K562 (cell line): ENCODE data around the gene FRAT1. TPM values are rescaled to one million over a fixed set of nuclear protein-coding genes. Genes with fewer than 3 reads are reported as not detected.

Experiments
- ATAC-seq: fragments of 200-7000 bp; cut with Tn5 transposase; 3 replicates; pipeline ENCODE4 v1.9.1; 2020; ENCODE audit warnings: moderate library complexity
- BruUV-seq: library from RNA; stranded (reverse); fragments of 400-500 nt; replicated peaks from 2 replicates; lab custom pipeline; 2021; lab: Mats Ljungman, UMichigan
- CTCF ChIA-PET: fragments of 300-600 bp; formaldehyde crosslinking; extraction: SDS; loops from one replicate; lab custom pipeline; 2021; ENCODE audit warnings: low intra/inter-chr PET ratio; lab: Yijun Ruan, JAX
- POLR2A ChIA-PET: fragments of 300-600, 350-650 bp; sonication (Branson Sonifier 250); formaldehyde crosslinking; extraction: SDS; loops from one replicate; lab custom pipeline; 2021; ENCODE audit warnings: antibody characterized with exemption, inconsistent platforms; lab: Yijun Ruan, JAX
- DNase-seq, 4 experiments: peaks; one replicate each; pipeline versions ENCODE4 v3.0.0 to v3.0.0-alpha.2; 2011 to 2018; ENCODE audit warnings: low spot score in 3 of 4, mixed read lengths in 3 of 4; ENCODE audit errors: extremely low read depth in 1 of 4
- FAIRE-seq: peaks from 2 replicates; lab custom pipeline; 2011; peaks lifted over from hg19 to GRCh38; lab: Jason Lieb, UNC
- H2AFZ ChIP-seq: 2 replicates; pipeline ENCODE4 v1.6.0; 2011; ENCODE audit warnings: low read depth, low read length, control low read depth, inconsistent platforms
- H3K27ac ChIP-seq: fragments of 200-600 bp; 3 replicates; pipeline ENCODE4 v1.8.0; 2011; ENCODE audit warnings: low read depth, mild to moderate bottlenecking, control low read depth, inconsistent platforms, low read length, moderate library complexity, mixed read lengths; ENCODE audit errors: extremely low read depth
- H3K27me3 ChIP-seq, 2 experiments: fragments of 300-600 bp in 1 of 2; 2 replicates in 1 of 2; 3 replicates in 1 of 2; pipeline versions ENCODE4 v1.6.0 to v1.8.0; 2011; ENCODE audit warnings: inconsistent platforms in 2 of 2, low read length in 2 of 2, mild to moderate bottlenecking in 1 of 2, mixed read lengths in 1 of 2, moderate library complexity in 1 of 2; ENCODE audit not compliant: control insufficient read depth in 2 of 2, insufficient read depth in 2 of 2
- H3K36me3 ChIP-seq: fragments of 300-600 bp; 3 replicates; pipeline ENCODE4 v1.8.0; 2011; ENCODE audit warnings: mild to moderate bottlenecking, low read length, inconsistent platforms; ENCODE audit not compliant: control insufficient read depth, insufficient read depth
- H3K4me1 ChIP-seq, 2 experiments: fragments of 200-600 bp in 1 of 2; replicated peaks in 1 of 2; 2 replicates in 1 of 2; 3 replicates in 1 of 2; pipeline versions ENCODE4 v1.5.1 to v1.8.0; 2011; ENCODE audit warnings: inconsistent platforms in 2 of 2, low read length in 2 of 2, mild to moderate bottlenecking in 1 of 2, mixed read lengths in 1 of 2, moderate library complexity in 1 of 2; ENCODE audit not compliant: control insufficient read depth in 2 of 2, insufficient read depth in 2 of 2
- H3K4me2 ChIP-seq: 2 replicates; pipeline ENCODE4 v1.6.1; 2011; ENCODE audit warnings: low read length, control low read depth, inconsistent platforms, mixed read lengths; ENCODE audit not compliant: insufficient read depth
- H3K4me3 ChIP-seq: fragments of 200-600 bp; sonication (generic), shearing (Covaris generic); 2 replicates; pipeline ENCODE4 v1.5.1; 2016; ENCODE audit warnings: control low read depth, inconsistent platforms
- H3K79me2 ChIP-seq: fragments of 200-600 bp; 3 replicates; pipeline ENCODE4 v1.8.0; 2011; ENCODE audit warnings: low read length, inconsistent platforms; ENCODE audit not compliant: control insufficient read depth, insufficient read depth
- H3K9ac ChIP-seq, 2 experiments: 2 replicates each; pipeline versions ENCODE4 v1.6.0 to v1.6.1; 2011; ENCODE audit warnings: low read depth in 2 of 2, low read length in 2 of 2, control low read depth in 1 of 2, inconsistent platforms in 1 of 2, mild to moderate bottlenecking in 1 of 2, mixed read lengths in 1 of 2; ENCODE audit not compliant: insufficient read depth in 1 of 2
- H3K9me1 ChIP-seq: one replicate; pipeline ENCODE4 v1.6.0; 2011; ENCODE audit warnings: inconsistent platforms, mild to moderate bottlenecking, low read length, moderate library complexity; ENCODE audit not compliant: control insufficient read depth, insufficient read depth
- H3K9me3 ChIP-seq: replicated peaks from 2 replicates; pipeline ENCODE4 v1.5.1; 2011; ENCODE audit warnings: low read depth, low read length, inconsistent platforms; ENCODE audit not compliant: control insufficient read depth, insufficient read depth
- H4K20me1 ChIP-seq: replicated peaks from 2 replicates; pipeline ENCODE4 v1.6.1; 2011; ENCODE audit warnings: low read length, inconsistent platforms, mixed read lengths; ENCODE audit not compliant: control insufficient read depth, insufficient read depth
- FOXP1 ChIP-seq: sonication (generic); formaldehyde crosslinking; IDR thresholded peaks from 2 replicates; pipeline ENCODE4 v1.8.0; 2022; ENCODE audit warnings: mild to moderate bottlenecking, missing genetic modification reagents
- HIVEP1 ChIP-seq: fragments of 250-450 bp; sonication (Bioruptor Pico); IDR thresholded peaks from 2 replicates; pipeline ENCODE4 v1.4.0; 2020; ENCODE audit warnings: mild to moderate bottlenecking
- HOXB6 ChIP-seq: fragments of 250-450 bp; sonication (Bioruptor Pico); IDR thresholded peaks from 2 replicates; pipeline ENCODE4 v1.5.1; 2022; ENCODE audit warnings: mild to moderate bottlenecking, borderline replicate concordance
- RAD51 ChIP-seq: fragments of 450-650 bp; IDR thresholded peaks from 2 replicates; pipeline ENCODE4 v1.7.1; 2016; ENCODE audit warnings: low read depth, mild to moderate bottlenecking, borderline replicate concordance
- ZNF311 ChIP-seq: fragments of 250-450 bp; sonication (Bioruptor Pico); IDR thresholded peaks from 2 replicates; pipeline ENCODE4 v1.4.0; 2020; ENCODE audit warnings: mild to moderate bottlenecking, moderate library complexity
- ZNF561 ChIP-seq: fragments of 450-650 bp; formaldehyde crosslinking; conservative IDR thresholded peaks from 2 replicates; pipeline ENCODE4 v1.4.0; 2020; ENCODE audit warnings: mild to moderate bottlenecking, moderate library complexity
- ZNF717 ChIP-seq: fragments of 250-450 bp; sonication (Bioruptor Pico); IDR thresholded peaks from 2 replicates; pipeline ENCODE4 v1.5.0; 2021
- ZNF764 ChIP-seq: fragments of 250-450 bp; sonication (Bioruptor Pico); IDR thresholded peaks from 2 replicates; pipeline ENCODE4 v1.4.0; 2020; ENCODE audit warnings: low read depth, mild to moderate bottlenecking, moderate library complexity
- WGBS: fragments of 100-300 bp; shearing (Covaris generic); methylation state at CpG from one replicate; pipeline ENCODE4 v1.1.6; 2016; ENCODE audit warnings: low coverage, mixed read lengths; ENCODE audit not compliant: insufficient coverage; ENCODE audit errors: missing lambda C conversion rate; 5-methylcytosine and 5-hydroxymethylcytosine counted together
- in situ Hi-C: fragments of 300-500 bp; cut with MboI; formaldehyde crosslinking; loops from 4 replicates; pipeline ENCODE4 v1.15.0; 2018; ENCODE audit warnings: inconsistent platforms, mixed read lengths
- intact Hi-C: fragments of 100-400 bp; cut with micrococcal nuclease; formaldehyde crosslinking; loops from 2 replicates; pipeline ENCODE4 v1.14.2; 2022
- polyA plus RNA-seq, 8 experiments: library from polyadenylated mRNA; depleted of rRNA in 4 of 8; stranded (reverse) in 5 of 8; unstranded in 3 of 8; fragments of >200 nt; fragmentation: Nextera tagmentation in 2 of 8; fragmentation: Illumina TruSeq in 1 of 8; extraction: Ambion mirVana in 2 of 8; extraction: Trizol in 1 of 8; gene quantifications; 2 replicates each; pipeline versions ENCODE4 v1.2.1 to v1.2.3, GENCODE V29; 2011 to 2014; ENCODE audit warnings: inconsistent platforms in 1 of 8, missing spikeins in 1 of 8
- total RNA-seq, 7 experiments: library from RNA; depleted of rRNA in 6 of 7; stranded (reverse); fragments of >200 nt in 6 of 7; fragmentation: Illumina TruSeq in 2 of 7; extraction: Trizol in 2 of 7; gene quantifications; 2 replicates each; pipeline versions ENCODE4 v1.2.1 to v1.2.3, GENCODE V29; 2011 to 2021; ENCODE audit warnings: low replicate concordance in 1 of 7
- TF ChIP-seq, protein P1 (sequence below): sonication (generic); formaldehyde crosslinking; IDR thresholded peaks from 2 replicates; pipeline ENCODE4 v1.8.1; 2022; ENCODE audit warnings: missing genetic modification reagents
- TF ChIP-seq, protein P2 (sequence below), 2 experiments: fragments of 450-650 bp in 1 of 2; sonication (generic) in 1 of 2; formaldehyde crosslinking in 1 of 2; IDR thresholded peaks; 2 replicates each; pipeline versions ENCODE4 v1.7.1 to v1.9.0; 2016 to 2022; ENCODE audit warnings: inconsistent platforms in 1 of 2, mild to moderate bottlenecking in 1 of 2, missing genetic modification reagents in 1 of 2
- TF ChIP-seq, protein P3 (sequence below): fragments of 250-450 bp; sonication (Bioruptor Pico); IDR thresholded peaks from 2 replicates; pipeline ENCODE4 v1.8.0; 2022; ENCODE audit warnings: moderate library complexity, mild to moderate bottlenecking, inconsistent platforms

FRAT1 gene
- total and polyA plus RNA-seq, 9 of the 15 experiments (the other 6 are each of a cell fraction or from before 2014, with no cell fraction given): 0.11 to 4.6 (median 1.4) TPM

DNA sequence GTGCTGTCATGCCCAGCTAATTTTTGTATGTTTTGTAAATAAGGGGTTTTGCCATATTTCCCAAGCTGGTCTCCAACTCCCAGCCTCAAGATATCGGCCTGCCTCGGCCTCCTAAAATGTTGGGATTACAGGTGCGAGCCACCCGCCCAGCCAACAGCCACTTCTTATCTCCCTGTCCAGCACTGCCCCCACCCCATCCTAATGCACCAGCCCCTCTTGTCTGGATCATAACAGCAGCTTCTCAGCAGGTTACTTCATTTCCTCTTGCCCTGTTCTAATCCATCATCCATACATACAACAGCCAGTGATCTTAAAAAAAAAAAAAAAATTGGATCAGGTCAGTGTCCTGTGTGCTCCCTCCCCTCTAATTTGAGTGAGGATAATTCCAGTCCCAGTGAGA is 28.2 kb downstream of the FRAT1 start:
- Histone ChIP-seq H2AFZ (no peak overlapping the region), H3K4me1 (peaks cover 10 to 18% of the 10 kb centered on the region in 2 experiments; a peak in 4 of 5 replicates), H3K27ac (peak overlapping the region; percentile 46; the same call in 2 of the 3 replicates), H3K79me2 (no peaks in the 10 kb centered on the region), H3K9ac (peak overlapping the region in 1 of 2 experiments; percentile 81; a peak in 3 of 4 replicates), H3K4me2 (no peak overlapping the region; the same call in 1 of the 2 replicates), H4K20me1 (no peaks in the 10 kb centered on the region), H3K9me1 (no peaks in the 10 kb centered on the region), H3K27me3 (no peaks in the 10 kb centered on the region), H3K9me3 (no peaks in the 10 kb centered on the region), H3K4me3 (no peak overlapping the region), H3K36me3 (peaks cover 14% of the 10 kb centered on the region; the same call in 2 of the 3 replicates)
- intact Hi-C loops (no loop called here), in situ Hi-C loops (no loop called here)
- peak; percentile 35 for FAIRE-seq
- peak; percentile 65 to 74 (median 70) for DNase-seq
- BruUV-seq: no TSS peak
- ChIA-PET CTCF (no interaction called here), POLR2A (no interaction called here)
- ATAC-seq: peak; percentile 88
- WGBS: 9% methylated on average over 4 of the region's 4 CpGs
- no peak for TF ChIP-seq ZNF717 (CRISPR knock-in tag)
- TF ChIP-seq HIVEP1 (CRISPR knock-in tag): no peak
- TF ChIP-seq, protein P1, sequence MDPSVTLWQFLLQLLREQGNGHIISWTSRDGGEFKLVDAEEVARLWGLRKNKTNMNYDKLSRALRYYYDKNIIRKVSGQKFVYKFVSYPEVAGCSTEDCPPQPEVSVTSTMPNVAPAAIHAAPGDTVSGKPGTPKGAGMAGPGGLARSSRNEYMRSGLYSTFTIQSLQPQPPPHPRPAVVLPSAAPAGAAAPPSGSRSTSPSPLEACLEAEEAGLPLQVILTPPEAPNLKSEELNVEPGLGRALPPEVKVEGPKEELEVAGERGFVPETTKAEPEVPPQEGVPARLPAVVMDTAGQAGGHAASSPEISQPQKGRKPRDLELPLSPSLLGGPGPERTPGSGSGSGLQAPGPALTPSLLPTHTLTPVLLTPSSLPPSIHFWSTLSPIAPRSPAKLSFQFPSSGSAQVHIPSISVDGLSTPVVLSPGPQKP: no peak
- no peak for TF ChIP-seq ZNF561 (CRISPR knock-in tag)
- TF ChIP-seq ZNF764 (CRISPR knock-in tag): no peak
- TF ChIP-seq RAD51: no peak
- TF ChIP-seq, protein P2, sequence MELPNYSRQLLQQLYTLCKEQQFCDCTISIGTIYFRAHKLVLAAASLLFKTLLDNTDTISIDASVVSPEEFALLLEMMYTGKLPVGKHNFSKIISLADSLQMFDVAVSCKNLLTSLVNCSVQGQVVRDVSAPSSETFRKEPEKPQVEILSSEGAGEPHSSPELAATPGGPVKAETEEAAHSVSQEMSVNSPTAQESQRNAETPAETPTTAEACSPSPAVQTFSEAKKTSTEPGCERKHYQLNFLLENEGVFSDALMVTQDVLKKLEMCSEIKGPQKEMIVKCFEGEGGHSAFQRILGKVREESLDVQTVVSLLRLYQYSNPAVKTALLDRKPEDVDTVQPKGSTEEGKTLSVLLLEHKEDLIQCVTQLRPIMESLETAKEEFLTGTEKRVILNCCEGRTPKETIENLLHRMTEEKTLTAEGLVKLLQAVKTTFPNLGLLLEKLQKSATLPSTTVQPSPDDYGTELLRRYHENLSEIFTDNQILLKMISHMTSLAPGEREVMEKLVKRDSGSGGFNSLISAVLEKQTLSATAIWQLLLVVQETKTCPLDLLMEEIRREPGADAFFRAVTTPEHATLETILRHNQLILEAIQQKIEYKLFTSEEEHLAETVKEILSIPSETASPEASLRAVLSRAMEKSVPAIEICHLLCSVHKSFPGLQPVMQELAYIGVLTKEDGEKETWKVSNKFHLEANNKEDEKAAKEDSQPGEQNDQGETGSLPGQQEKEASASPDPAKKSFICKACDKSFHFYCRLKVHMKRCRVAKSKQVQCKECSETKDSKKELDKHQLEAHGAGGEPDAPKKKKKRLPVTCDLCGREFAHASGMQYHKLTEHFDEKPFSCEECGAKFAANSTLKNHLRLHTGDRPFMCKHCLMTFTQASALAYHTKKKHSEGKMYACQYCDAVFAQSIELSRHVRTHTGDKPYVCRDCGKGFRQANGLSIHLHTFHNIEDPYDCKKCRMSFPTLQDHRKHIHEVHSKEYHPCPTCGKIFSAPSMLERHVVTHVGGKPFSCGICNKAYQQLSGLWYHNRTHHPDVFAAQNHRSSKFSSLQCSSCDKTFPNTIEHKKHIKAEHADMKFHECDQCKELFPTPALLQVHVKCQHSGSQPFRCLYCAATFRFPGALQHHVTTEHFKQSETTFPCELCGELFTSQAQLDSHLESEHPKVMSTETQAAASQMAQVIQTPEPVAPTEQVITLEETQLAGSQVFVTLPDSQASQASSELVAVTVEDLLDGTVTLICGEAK (IDR thresholded peaks at IDR 0.05): no peak
- TF ChIP-seq, protein P2 (CRISPR knock-in tag; IDR thresholded peaks at IDR 0.05): no peak
- no peak for TF ChIP-seq FOXP1 (CRISPR knock-in tag)
- no peak for TF ChIP-seq HOXB6
- TF ChIP-seq, protein P3, sequence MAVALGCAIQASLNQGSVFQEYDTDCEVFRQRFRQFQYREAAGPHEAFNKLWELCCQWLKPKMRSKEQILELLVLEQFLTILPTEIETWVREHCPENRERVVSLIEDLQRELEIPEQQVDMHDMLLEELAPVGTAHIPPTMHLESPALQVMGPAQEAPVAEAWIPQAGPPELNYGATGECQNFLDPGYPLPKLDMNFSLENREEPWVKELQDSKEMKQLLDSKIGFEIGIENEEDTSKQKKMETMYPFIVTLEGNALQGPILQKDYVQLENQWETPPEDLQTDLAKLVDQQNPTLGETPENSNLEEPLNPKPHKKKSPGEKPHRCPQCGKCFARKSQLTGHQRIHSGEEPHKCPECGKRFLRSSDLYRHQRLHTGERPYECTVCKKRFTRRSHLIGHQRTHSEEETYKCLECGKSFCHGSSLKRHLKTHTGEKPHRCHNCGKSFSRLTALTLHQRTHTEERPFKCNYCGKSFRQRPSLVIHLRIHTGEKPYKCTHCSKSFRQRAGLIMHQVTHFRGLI (CRISPR knock-in tag): no peak
- no peak for TF ChIP-seq ZNF311
